HG03066 (cell line): ENCODE data around the gene GP1BB.
"Not testable (repeated sequence)": the region's sequence is repeated elsewhere in the genome, so short reads cannot be mapped to it uniquely, and the experiment has no call there.

ENCODE experiments used
- ATAC-seq: cut with Tn5 transposase; IDR thresholded peaks from one replicate; pipeline ENCODE4 v1.9.1; 2021; ENCODE audit warnings: low read depth; ENCODE audit not compliant: unreplicated experiment

GP1BB gene

DNA sequence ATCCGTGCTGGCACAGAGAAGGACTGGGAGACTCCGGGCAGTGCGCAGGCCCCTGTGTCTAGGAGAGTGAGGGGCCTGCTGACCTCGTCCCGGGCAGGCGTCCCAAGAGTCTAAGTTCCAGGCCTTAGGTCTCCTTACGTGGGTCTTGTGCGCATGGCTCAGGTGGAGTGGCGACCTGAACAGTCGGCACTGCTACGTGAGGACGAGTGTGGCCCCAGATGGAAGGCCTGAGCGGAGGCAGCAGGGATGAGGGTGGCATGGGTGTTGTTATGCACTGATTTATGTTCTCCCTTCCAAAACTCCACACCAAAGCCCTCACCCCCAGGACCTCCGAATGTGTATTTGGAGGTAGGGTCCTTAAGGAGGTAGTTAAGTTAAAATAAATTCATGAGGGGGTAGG lies 29.8 kb upstream of the GP1BB start:
- ATAC-seq: no peak

DNA sequence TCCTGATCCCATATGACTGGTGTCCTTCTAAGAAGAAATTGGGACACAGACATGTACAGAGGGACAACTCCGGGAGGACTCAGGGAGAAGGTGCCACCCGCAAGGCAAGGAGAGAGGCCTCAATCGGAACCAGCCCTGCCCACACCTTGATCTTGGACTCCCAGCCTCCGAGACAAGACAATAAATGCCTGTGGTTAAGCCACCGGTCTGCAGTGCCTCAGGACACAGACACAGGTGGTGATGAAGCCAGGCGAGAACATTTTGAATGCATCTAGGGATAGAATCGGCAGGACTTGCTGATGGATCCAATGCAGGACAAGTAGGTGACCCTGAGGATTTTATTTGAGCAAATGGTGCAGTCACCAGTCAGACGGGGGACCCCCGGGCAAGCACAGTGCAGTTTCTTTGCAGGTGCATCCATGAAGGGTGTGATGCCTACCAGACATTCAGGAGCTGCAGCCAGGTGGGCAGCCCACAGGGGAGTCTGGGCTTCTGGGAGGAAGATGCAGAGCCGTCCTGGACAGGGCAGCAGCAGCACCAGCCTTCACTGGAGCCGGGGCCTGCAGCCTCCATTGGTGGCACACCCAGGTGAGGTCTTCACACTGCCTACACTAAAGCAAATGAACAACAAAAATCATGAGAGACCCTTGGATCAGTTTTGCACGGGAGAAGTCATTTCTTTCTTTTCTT lies 29.2 kb upstream of the GP1BB start:
- ATAC-seq: no peak

DNA sequence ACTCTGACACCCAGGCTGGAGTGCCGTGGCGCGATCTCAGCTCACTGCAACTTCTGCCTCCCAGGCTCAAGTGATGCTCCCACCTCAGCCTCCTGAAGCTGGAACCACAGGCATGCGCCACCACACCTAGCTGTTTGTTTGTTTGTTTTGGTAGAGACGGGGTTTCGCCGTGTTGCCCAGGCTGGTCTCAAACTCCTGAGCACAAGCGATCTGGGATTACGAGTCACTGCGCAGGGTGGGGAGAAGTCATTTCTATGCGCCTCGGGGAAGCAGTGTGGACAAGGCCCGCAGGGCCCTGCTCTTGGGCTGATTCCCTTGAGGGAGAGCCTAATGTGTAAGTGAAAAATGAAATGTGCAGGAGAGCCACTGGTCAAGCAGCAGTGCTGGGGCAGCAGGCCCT lies 28.6 kb upstream of the GP1BB start:
- no peak for ATAC-seq

DNA sequence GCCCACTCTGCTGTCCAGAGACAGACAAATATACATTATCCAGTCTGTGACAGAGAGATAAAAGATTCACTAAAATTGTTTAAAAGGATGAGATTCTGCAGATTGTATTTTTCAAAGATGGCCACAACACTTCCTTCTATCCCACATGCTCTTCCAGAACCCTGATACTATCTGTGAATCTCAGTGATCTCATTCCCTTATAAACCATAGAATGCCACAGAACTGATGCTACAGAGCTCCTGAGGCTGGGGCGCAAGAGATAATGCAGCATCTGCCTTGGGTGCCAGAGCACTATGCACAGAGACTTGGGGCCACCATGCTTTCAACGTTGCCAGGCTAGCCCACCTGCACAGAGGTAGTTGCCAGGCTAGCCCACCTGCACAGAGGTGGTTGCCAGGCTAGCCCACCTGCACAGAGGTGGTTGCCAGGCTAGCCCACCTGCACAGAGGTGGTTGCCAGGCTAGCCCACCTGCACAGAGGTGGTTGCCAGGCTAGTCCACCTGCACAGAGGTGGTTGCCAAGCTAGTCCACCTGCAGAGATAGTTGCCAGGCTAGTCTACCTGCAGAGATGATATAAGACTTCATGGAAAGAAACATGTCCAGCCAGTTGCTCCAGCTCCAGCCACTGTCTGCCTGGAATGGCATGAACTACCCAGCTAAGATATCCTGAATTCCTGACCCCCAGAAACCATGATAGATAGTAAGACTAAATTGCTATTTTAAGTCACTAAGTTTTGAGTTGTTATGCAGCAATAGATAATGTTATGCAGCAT lies 26.6 kb upstream of the GP1BB start:
- no peak for ATAC-seq

DNA sequence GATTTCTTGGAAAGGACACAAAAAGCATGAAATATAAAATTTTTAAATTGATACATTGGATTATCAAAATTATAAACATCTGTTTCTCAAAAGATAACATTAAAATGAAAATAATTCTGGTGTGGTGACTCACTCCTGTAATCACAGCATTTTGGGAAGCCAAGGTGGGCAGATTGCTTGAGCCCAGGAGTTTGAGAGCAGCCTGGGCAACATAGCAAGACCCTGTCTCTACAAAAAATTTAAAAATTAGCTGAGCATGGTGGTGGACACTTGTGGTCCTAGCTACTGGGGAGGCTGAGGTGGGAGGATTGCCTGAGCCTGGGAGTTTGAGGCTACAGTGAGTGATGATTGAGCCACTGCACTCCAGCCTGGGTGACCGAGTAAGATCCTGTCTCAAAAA lies 25.5 kb upstream of the GP1BB start:
- not testable (repeated sequence) for ATAC-seq

DNA sequence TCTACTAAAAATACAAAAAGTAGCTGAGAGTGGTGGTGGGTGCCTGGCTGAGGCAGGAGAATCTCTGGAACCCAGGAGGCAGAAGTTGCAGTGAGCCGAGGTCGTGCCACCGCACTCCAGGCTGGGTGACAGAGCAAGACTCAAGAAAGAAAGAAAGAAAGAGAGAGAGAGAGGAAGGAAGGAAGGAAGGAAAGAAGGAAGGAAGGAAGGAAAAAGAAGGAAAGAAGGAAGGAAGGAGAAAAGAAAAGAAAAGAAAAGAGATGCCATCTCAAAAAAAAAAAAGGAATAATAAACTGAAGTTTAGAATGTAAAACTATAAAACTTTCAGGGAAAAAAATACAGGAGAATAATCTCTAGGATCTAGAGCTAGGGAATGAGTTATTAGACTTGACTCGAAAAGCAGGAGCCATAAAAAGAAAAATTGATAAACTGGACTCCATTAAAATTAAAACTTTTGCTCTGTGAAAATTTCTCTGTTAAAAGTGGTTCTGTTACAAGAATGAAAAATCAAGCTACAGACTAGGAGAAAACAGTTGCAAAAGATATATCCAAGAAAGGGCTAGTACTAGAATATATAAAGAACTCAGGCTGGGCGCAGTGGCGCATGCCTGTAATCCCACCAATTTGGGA lies 22.4 kb upstream of the GP1BB start:
- ATAC-seq: no peak

DNA sequence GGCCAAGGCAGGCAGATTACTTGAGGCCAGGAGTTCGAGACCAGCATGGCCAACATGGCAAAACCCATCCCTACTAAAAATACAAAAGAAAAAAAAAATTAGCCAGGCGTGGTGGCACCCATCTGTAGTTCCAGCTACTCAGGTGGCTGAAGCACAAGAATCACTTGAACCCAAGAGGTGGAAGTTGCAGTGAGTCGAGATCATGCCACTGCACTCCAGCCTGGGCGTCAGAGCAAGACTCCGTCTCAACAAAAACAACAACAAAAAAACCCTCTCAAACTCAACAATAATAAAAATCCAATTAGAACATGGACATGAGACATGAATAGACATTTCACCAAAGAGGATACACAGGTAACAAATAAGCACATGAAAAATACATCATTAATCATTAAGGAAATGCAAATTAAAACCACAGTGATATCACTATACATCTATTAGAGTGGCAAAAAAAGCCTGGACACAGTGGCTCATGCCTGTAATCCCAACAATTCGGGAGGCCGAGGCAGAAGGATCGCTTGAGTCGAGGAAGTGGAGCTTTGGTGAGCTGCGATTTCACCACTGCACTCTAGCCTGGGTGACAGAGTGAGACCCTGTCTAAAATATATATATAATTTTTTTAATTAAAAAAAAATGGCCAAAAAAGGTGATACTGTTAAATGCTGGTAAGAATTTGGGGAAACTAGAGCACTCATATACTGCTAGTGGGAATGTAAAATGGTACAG lies 21.8 kb upstream of the GP1BB start:
- no peak for ATAC-seq

DNA sequence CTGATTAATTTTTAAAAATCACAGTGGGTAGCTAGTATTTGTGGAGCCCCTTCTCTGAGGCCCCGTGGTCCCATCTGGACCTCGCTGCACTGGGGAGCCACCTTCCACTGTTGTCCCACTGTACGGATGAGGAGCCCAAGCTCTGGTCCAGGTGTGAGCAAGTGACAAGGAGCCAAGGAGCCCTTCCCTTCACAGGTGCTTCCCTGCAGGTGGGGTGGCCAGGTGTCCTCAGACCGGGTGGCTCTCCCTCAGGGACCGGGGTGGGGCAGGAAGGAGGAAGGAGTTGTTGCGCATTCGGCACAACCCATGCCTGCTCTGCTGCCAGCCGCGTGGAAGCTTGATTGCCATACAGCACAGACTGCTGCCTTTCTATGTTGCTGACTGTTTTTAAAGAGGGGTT lies 19.5 kb upstream of the GP1BB start:
- no peak for ATAC-seq

DNA sequence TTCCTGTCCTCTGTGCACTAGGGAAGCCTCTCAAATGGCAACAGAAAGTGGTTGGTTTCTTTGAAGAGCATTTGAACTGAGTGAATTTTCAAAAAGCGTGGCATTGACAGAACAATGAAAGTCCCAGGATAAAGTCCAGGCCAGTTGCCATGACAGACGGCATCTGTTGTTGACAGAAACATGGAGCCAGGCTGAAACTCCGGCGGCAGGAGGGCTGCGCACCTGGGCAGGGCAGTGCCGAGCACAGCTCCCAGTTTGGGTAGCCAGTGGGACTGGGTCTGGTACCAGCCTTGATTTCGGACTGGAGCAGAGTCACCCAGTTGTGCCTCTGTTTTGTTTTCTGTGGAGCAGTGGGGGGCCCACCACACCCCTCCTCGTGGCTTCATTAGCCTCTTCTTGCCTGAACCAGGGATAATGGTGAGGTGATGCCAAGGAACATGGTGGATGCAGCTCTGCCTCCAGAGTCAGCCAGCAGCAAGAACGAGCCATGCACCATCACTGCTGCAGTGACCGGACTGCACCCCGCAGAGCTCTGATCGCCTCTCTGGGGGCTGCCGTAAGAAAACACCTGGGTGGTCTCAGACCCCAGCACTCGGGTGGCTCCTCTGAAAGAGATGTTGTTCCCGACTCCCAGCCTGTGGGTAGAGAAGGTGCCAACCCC lies 18.9 kb upstream of the GP1BB start:
- ATAC-seq: no peak

DNA sequence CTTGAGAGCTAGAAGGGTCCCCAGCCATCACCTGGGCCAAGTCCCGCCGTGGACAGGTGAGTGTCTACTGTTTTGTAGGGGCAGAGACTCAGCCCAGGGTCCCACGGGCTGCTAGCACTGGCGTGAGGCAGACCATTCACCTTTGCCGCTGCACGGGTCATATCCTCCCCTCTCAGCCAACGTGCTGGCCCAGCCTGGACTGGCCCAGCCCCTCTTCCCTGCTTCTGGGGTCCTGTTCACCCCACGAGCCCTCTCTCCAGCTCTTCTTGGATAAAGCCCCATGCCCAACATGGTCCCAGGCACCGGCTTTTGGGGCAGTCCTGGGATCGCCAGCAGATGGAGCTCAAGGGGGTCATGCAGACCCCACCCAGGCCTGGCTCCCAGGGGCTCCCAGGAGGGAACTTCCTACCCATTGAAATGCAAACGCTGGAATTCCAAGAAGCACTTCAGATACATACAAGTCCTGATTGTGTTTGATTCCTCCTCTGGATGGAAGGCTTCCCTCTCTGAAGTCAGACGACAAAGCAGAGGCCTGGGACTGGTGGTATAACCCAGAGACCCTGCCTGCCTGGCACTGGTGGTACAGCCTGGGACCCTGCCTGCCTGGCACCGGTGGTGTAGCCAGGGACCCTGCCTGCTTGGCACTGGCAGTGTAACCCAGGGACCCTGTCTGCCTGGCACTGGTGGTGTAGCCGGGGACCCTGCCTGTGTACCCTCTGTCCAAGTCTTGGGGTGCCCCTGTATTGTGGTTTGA lies 18.0 kb upstream of the GP1BB start:
- ATAC-seq: no peak

DNA sequence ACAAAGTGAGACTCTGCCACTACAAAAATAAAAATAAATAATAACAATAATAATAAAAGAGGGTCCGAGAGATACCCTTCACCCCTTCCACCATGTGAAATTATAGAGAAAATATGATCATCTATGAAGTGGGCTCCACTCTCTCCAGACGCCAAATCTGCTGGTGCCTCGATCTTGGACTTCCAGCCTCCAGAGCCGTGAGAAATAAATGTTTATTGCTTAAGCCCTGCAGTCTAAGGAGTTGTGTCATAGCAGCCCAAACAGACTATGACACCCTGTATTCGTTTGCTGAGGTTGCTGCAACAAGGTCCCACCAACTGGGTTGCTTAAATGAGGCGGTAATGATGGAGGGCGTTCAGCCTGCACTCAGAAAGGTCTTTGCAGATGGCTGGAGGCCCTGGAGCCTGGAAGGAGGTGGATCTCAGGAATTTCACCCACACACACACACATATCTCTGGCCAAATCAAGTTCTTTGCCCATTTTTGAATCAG lies 16.6 kb upstream of the GP1BB start:
- no peak for ATAC-seq

DNA sequence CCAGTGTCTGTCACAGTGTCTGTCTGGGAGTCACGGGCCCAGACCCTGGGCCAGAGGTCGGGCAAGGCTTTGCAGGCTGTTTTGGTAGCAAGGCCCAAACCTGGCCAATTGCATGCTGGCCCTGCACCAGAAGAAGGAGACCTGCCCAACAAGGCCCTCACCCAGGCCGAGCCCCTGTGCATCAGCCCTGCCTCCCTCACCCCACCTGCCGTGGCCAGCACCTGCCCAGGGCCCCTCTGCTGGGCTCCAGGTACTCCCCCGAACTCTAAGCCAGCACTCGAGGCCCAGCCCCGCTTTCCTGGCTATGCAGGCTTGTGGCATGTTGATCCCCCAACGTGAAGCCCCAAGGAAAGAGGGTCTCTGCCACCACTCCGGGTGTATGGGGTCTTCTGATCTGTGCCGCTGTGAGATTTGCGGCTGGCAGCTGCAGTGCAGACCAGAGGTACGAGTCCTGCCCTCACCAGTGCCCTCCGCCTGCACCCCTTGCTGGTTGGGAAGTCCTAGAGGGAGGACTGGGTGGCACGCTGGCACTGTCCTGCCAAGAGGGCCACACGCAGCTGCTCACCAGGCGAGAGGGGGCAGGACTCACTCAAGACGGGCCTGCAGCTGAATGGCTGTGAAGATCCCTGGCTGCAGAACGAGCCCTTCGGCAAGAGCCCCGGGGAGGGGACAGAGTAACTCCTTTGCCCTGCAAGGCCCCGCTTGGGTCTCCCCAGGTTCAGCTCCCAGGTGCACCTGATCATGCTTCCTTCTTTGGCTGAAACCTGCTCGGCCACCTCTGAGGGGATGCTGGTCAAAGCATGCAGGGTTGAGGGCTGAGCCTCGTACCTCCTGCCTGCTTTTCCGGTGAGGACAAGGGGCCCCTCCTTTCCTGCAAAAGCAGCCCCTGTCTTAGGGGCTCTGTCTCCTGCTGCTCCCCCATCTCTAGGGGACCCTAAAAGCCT lies 15.7 kb upstream of the GP1BB start:
- ATAC-seq: no peak

DNA sequence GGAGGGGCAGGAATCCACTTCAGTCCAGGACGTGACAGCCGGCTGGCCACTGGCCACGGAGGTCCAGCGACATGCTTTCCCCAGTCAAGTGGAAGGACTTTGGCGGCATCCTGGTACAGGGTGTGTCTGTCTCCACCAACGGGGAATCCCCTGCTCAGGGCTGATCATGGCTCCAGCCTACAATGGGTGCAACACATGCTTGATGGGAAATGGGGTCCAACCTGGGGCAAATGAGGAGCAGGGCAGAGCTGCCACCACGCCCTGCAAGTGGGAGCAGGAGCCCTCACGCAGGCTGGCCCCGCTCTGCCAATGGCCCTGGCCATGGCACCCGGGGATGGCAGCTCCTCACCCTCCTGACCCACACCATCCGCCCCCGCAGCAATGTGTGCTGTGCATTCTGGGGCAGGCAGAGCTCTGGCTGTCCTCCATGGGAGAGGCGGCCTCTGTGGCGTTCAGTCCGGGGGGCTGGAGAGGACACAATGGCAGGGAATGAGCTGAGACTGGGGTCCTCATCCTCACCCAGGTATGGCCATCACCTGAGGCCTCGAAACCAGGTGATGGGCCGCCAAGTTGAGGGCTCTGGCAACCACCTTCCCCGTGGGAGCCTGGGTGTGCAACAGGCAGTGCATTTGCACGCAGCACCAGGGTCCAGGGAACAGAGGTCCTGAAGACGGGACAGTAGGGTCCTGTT lies 14.9 kb upstream of the GP1BB start:
- ATAC-seq: no peak

DNA sequence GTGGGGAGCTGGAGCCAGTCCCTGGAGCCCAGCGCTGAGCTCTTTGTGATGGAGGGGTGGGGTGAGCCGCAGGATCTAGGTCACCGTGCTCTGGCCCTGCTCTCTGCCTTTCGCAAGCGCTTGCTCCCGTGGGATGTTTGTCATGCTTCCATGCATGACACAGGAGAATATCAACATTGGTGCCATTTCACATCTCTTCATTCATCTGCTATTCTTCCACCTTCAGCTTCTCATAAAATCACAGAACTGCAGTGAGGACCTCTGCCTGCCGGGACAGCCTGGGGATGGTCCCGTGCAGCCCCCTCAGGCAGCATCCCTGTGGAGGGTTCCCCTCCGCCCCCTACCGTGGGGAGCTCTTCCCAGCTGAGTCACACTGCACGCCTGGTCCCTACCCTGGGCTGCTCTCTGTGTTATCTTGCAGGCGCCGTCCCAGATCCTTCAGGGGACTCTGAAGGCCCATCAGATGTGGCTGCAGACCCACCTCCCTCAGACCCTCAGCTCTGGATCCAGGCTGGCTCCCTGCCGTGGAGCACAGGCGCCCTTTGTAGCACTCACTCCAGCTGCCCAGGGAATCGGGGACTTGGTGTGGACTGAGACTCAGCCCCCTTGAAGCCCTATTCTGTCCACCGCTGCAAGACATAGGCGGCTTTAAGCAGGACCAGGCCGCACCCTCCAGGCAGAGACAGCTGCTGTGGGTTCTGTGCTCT lies 14.1 kb upstream of the GP1BB start:
- no peak for ATAC-seq

DNA sequence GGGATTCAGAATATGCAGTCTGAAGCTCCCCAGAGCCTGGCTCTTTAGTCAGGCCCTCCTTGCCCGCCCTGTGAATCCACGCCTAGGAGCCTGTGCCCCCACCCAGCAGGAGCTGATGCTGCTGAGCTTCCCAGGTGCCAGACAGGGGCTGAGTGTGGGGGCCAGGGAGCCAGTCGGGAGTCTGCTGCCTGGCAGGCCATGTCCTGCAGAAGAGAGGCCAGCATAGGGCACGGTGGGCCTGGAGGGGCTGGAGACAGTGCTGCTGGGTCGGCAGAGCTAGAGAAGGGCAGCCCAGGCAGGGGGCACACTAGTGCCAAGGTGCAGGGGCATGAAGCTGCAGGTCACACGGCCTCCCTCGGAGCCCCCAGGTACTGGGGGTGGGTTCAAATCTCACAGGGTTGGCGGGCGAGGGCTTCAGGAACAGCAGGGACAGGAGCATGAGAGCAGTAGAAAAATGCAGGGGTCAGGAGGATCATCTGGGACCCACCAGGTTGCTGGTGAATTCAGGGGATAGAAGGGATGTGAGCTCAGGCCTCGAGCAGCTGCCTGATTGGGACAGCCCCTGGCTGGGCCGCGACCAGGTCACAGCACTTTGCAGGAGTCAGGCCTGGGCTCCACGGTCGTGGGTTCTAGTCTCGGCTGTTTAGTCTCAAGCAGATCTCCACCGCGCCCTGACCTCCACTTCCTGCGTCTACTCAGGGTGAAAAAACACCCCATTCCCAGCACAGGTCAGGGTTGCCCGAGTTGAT lies 13.1 kb upstream of the GP1BB start:
- no peak for ATAC-seq

DNA sequence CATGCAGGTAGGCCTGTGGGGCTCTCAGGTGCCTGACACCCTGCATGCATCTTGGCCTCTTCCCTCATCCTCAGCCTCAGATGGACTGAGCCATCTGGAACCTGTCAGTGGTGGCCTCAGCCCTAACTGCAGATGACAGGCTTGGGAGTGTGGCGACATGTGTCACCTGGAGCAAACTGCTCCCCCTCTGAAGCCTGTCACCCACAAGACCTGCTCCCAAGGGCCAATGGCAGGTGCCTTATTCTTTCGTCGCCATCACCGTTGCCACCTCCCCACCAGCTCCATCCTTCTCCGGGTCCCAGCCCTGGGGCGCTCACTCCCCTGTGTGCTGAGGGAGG lies 12.6 kb upstream of the GP1BB start:
- no peak for ATAC-seq

DNA sequence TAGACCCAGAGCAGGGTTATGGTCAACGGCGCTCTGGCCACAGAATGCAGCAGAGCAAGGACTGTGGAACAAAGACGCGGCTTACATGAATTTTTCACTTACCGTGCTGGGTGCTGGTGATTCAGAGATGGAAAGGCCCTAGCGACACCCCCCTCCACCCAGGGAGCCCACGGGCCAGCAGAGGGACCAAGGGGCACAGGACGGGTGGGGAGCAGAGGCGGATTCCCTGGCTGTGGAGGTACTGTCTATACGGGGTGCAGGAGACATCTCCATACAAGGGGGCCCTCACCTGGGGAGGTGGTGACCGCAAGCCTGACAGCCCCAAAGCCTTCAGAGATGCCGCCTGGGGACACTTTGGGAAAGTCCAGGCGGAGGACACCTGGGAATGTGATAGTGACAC lies 10.1 kb upstream of the GP1BB start:
- no peak for ATAC-seq
